DMS153 treated with DMSO at 0.1 percent for 48 hours (cell line): Measurements from ENCODE around the gene MAGEC2.

Experiments
- DNase-seq: peaks from one replicate; lab custom pipeline; 2025; ENCODE audit not compliant: unreplicated experiment; lab: John Stamatoyannopoulos, UW

MAGEC2 gene

GRCh38 chrX:142204522-142205433 lies at the start of gene MAGEC2:
Gene MAGEC2 (minus strand): TSS chrX:142205290. CDS start chrX:142203987, 1,303 bp downstream.
- no peak for DNase-seq

DNA sequence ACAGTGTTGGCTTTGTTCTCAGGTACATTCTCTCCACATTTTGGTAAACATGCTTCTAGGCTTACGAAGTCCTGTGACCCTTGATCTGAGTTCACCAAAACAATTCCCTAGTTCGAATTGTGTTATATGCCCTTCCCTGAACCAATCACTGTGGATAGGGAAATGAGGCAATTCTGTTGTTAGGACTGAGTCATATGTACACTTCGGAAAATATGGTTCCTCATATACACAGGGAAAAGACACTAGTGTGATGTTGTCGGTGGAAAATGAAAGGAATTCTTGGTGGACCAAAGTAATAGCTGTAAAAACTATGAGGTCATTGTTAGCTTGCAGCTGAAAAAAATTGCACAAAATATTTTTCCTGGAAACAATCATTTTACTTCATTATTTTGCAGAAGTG lies 46.6 kb upstream of the MAGEC2 start:
- DNase-seq = no peak

- no peak for DNase-seq
Measured at GRCh38 chrX:142251202-142251601, 46.1 kb upstream of the MAGEC2 start.

- no peak for DNase-seq
Measured at GRCh38 chrX:142250502-142250901, 45.4 kb upstream of the MAGEC2 start.

GRCh38 chrX:142249721-142250120 lies 44.6 kb upstream of the MAGEC2 start:
- DNase-seq = no peak

DNA sequence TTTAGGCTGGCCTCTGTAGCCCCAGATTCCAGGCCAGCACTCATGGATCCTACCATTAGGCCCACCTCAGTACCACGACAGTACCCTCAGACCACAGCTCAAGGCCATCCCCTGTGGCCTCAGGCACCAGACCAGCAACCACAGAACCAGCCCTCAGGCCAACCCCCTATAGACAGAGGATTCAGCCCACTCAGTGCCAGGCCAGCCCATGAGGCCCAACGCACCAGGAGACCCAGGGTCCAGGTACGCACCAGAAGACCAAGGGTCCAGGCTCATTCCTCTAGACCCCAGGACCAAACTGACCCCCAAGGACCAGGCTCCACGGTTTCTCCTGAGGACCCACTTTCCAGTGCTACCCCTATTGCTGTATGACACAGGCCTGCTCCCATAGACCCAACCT lies 39.5 kb upstream of the MAGEC2 start:
- DNase-seq = no peak

DNA sequence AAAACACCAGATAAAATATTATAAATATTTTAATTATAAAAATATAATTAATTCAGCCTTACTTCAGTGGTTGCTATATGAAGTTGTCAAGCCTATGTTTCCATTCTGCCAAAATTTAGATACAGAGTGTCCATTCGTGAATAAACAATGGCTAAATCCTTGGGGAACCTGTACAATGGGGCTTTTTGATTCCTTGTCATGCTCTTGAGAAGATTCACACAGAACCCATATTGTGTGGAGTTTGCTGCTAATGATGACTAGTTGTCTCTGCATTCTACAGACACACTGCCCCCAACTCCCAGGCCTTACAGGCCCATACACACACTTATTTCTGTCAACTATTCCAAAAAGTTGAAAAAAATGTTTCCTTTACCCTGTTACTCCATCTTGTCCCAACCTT lies 33.4 kb upstream of the MAGEC2 start:
- DNase-seq = no peak

- DNase-seq = no peak
Measured at GRCh38 chrX:142233400-142233799, 28.3 kb upstream of the MAGEC2 start.

DNA sequence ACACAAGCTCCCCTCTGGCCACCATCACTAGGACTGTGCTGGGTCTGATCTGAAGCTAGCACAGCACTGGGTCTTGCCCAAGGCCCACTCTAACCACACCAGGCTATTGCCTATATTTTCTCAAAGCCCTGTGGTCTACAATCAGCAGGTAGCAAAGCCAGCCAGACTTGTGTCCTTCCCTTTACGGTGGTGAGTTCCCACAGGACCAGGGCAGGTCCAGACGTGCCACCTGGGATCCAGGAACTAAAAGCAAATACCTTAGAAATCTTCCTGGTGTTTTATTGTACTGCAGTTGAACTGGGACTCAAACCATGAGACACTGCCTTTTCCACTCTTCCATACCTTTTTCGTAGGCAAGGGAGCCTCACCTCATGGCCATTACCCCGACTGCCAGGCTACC lies 9.0 kb upstream of the MAGEC2 start:
- DNase-seq = no peak

DNA sequence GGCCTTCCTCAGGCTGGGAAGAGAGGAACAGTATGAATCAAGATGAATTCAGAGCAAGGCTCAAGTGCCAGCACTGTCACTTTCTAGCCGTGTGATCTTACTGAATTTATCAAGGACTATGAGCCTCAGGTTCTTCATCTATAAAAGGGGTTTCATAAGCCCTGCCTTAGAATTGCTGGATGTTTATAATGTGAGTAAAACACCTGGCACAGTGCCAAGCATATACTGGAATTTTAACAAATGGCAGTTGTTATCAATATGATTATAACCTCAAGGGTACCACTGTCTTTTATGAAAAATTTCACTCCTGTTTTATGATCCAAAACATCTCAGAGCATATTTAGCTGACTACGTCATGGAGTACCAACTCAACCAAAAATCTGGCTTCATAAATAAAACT lies 4.0 kb downstream of the MAGEC2 start:
- no peak for DNase-seq

DNA sequence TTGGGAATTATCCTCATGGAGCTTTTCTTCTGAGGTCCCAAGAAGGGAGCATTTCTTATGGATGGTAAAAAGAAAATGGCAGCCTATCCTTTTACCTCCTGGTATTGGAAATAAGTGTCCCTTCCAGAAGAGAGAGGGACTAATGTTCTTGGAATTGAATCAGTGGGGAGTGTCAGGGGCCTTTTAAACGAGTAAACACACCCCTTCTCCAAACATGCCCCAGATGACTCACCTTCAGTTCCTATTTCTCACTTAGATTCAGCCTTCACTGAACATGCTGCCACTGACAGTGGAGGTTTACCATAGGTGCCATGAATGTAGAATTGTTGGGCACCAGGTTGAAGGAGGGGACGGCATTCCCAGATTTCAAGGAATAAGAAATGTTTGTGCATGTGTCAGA lies 19.0 kb downstream of the MAGEC2 start:
- no peak for DNase-seq

GRCh38 chrX:142184756-142185602 lies 20.1 kb downstream of the MAGEC2 start:
- DNase-seq = no peak

- DNase-seq = no peak
Measured at GRCh38 chrX:142156567-142156966, 48.5 kb downstream of the MAGEC2 start.
